ENCODE data around the gene MRGPRX2.

Gene MRGPRX2

GRCh38 chr11:19040051-19040450 is 20.5 kb downstream of the MRGPRX2 start:
- H3K27me3 ChIP-seq: peaks cover 7% of the 10 kb centered on the region
- TF ChIP-seq CTCF (IDR thresholded peaks at IDR 0.05): no peak
- no peak overlapping the region for H3K4me3 ChIP-seq (ENCODE audit: low read depth in 1 of 2, low read length in 1 of 2)
- no peaks in the 10 kb centered on the region for H3K4me1 ChIP-seq (ENCODE audit: control insufficient read depth in 1 of 2, insufficient read depth in 1 of 2, low read depth in 1 of 2, low read length in 1 of 2)
- no peaks in the 10 kb centered on the region for H3K36me3 ChIP-seq
- no peak overlapping the region for H3K27ac ChIP-seq
- H3K9me3 ChIP-seq: no peaks in the 10 kb centered on the region

GRCh38 chr11:19039409-19039808 is 21.1 kb downstream of the MRGPRX2 start:
- no peak for TF ChIP-seq CTCF (IDR thresholded peaks at IDR 0.05)
- H3K27ac ChIP-seq: no peak overlapping the region
- H3K4me3 ChIP-seq (ENCODE audit: low read depth in 1 of 2, low read length in 1 of 2): no peak overlapping the region
- no peaks in the 10 kb centered on the region for H3K4me1 ChIP-seq (ENCODE audit: control insufficient read depth in 1 of 2, insufficient read depth in 1 of 2, low read depth in 1 of 2, low read length in 1 of 2)
- H3K27me3 ChIP-seq: peaks cover 10% of the 10 kb centered on the region
- no peaks in the 10 kb centered on the region for H3K36me3 ChIP-seq
- no peaks in the 10 kb centered on the region for H3K9me3 ChIP-seq

GRCh38 chr11:19032990-19033389 is 27.5 kb downstream of the MRGPRX2 start:
- TF ChIP-seq CTCF (IDR thresholded peaks at IDR 0.05): no peak
- no peaks in the 10 kb centered on the region for H3K36me3 ChIP-seq

GRCh38 chr11:19027829-19028595 is 32.5 kb downstream of the MRGPRX2 start:
- Histone ChIP-seq H3K4me1 (ENCODE audit: control insufficient read depth in 1 of 2, insufficient read depth in 1 of 2, low read depth in 1 of 2, low read length in 1 of 2) (no peaks in the 10 kb centered on the region), H3K4me3 (ENCODE audit: low read depth in 1 of 2, low read length in 1 of 2) (no peak overlapping the region), H3K27me3 (peaks cover 6% of the 10 kb centered on the region), H3K27ac (no peak overlapping the region), H3K36me3 (no peaks in the 10 kb centered on the region), H3K9me3 (no peaks in the 10 kb centered on the region)
- no peak for TF ChIP-seq CTCF (IDR thresholded peaks at IDR 0.05)

More at GRCh38 chr11:19032990-19033389, 27.5 kb downstream of the MRGPRX2 start:
- Histone ChIP-seq H3K4me3 (ENCODE audit: low read depth in 1 of 2, low read length in 1 of 2) (no peak overlapping the region), H3K27me3 (peaks cover 14% of the 10 kb centered on the region), H3K9me3 (no peaks in the 10 kb centered on the region), H3K4me1 (ENCODE audit: control insufficient read depth in 1 of 2, insufficient read depth in 1 of 2, low read depth in 1 of 2, low read length in 1 of 2) (no peaks in the 10 kb centered on the region), H3K27ac (no peak overlapping the region)

- peaks cover 6% of the 10 kb centered on the region for H3K27me3 ChIP-seq
- no peak overlapping the region for H3K27ac ChIP-seq
- no peaks in the 10 kb centered on the region for H3K4me1 ChIP-seq (ENCODE audit: control insufficient read depth in 1 of 2, insufficient read depth in 1 of 2, low read depth in 1 of 2, low read length in 1 of 2)
- TF ChIP-seq CTCF (IDR thresholded peaks at IDR 0.05): no peak
- H3K4me3 ChIP-seq (ENCODE audit: low read depth in 1 of 2, low read length in 1 of 2): no peak overlapping the region
- no peaks in the 10 kb centered on the region for H3K36me3 ChIP-seq
- H3K9me3 ChIP-seq: no peaks in the 10 kb centered on the region
These were observed 33.7 kb downstream of the MRGPRX2 start for GRCh38 chr11:19026862-19027261.
